HFFc6 (cell line): ENCODE data around the gene WDR82. TPM values are rescaled to one million over a fixed set of nuclear protein-coding genes. Genes with fewer than 3 reads are reported as not detected.

Experiments used
- DNase-seq: peaks from one replicate; pipeline ENCODE4 v3.0.0-alpha.2; 2018
- H3K27ac Mint-ChIP-seq: 2 replicates; pipeline ENCODE4 v1.8.0; 2020; ENCODE audit warnings: mild to moderate bottlenecking, mixed read lengths
- H3K27me3 Mint-ChIP-seq: 2 replicates; pipeline ENCODE4 v1.8.0; 2021; ENCODE audit warnings: mild to moderate bottlenecking, moderate library complexity, mixed read lengths; ENCODE audit not compliant: insufficient read depth
- H3K36me3 Mint-ChIP-seq: 2 replicates; pipeline ENCODE4 v1.8.0; 2021; ENCODE audit warnings: low read depth, mixed read lengths
- H3K4me1 Mint-ChIP-seq: 2 replicates; pipeline ENCODE4 v1.8.0; 2020; ENCODE audit warnings: low read depth, mixed read lengths
- H3K4me3 Mint-ChIP-seq: 2 replicates; pipeline ENCODE4 v1.8.0; 2020; ENCODE audit warnings: mild to moderate bottlenecking, moderate library complexity, mixed read lengths
- H3K9me3 Mint-ChIP-seq: 2 replicates; pipeline ENCODE4 v1.8.0; 2020; ENCODE audit warnings: mild to moderate bottlenecking, mixed read lengths
- total RNA-seq, 6 experiments: library from RNA; stranded (reverse); fragmentation: NEBNext Ultra II Directional; extraction: Animal tissue kit (Norgen Biotek cat#: 25700); gene quantifications; 2 replicates in 1 of 6; 3 replicates in 5 of 6; pipeline ENCODE4 v1.2.3, GENCODE V29; 2021
- TF ChIP-seq, protein P1 (sequence below): fragments of 200-600 bp; sonication (generic); IDR thresholded peaks from 2 replicates; pipeline ENCODE4 v1.5.0; 2021; ENCODE audit warnings: antibody characterized with exemption, mild to moderate bottlenecking

Gene WDR82
- total RNA-seq, 6 experiments from 2014 or later, result 55.2 to 62.0 (median 58.6) TPM

DNA sequence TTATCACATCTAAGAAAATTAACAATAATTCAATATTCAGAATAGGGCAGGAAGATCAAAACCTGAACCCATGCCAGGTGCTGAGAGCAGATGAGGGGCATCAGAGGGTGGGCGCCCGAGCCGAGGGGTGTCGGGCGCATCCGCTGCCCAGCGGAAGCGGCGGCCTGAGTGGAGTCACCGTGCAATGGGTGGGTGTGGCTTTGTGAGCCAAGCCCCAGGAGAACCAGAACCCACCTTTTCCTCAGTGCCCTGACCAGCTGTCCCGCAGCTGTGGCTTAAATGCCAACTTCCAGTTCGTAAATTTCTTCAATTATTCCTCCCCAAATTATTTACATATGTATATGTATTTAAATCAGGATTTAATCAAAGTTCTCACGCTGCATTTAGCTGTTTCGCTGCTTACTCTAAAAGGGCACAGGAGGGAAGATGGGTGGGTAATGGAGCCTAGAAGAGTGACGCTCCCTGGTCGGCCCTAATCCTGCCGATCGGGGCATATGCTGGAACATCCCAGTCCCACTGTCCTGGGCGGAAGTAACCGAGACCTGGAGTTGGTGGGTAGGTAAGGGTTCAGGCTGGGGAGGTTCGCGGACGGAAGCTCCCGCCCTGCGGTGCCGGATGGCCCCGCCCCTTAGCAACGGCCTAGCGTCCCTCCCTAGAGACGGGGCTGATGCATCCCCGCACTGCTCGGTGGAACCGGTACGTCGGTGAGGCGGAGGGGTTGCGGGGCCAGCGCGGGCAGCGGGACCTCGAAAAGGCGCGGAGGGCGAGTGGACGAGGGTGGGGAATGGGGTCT, 39.0 kb upstream of the WDR82 start:
- Mint-ChIP-seq H3K36me3 (no peaks in the 10 kb centered on the region), H3K9me3 (no peaks in the 10 kb centered on the region), H3K27me3 (peaks cover 3% of the 10 kb centered on the region), H3K4me3 (peak overlapping the region; percentile 15; the same call in 1 of the 2 replicates), H3K4me1 (peaks cover 19% of the 10 kb centered on the region), H3K27ac (no peak overlapping the region)
- TF ChIP-seq, protein P1, sequence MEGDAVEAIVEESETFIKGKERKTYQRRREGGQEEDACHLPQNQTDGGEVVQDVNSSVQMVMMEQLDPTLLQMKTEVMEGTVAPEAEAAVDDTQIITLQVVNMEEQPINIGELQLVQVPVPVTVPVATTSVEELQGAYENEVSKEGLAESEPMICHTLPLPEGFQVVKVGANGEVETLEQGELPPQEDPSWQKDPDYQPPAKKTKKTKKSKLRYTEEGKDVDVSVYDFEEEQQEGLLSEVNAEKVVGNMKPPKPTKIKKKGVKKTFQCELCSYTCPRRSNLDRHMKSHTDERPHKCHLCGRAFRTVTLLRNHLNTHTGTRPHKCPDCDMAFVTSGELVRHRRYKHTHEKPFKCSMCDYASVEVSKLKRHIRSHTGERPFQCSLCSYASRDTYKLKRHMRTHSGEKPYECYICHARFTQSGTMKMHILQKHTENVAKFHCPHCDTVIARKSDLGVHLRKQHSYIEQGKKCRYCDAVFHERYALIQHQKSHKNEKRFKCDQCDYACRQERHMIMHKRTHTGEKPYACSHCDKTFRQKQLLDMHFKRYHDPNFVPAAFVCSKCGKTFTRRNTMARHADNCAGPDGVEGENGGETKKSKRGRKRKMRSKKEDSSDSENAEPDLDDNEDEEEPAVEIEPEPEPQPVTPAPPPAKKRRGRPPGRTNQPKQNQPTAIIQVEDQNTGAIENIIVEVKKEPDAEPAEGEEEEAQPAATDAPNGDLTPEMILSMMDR, result no peak
- DNase-seq, result no peak

DNA sequence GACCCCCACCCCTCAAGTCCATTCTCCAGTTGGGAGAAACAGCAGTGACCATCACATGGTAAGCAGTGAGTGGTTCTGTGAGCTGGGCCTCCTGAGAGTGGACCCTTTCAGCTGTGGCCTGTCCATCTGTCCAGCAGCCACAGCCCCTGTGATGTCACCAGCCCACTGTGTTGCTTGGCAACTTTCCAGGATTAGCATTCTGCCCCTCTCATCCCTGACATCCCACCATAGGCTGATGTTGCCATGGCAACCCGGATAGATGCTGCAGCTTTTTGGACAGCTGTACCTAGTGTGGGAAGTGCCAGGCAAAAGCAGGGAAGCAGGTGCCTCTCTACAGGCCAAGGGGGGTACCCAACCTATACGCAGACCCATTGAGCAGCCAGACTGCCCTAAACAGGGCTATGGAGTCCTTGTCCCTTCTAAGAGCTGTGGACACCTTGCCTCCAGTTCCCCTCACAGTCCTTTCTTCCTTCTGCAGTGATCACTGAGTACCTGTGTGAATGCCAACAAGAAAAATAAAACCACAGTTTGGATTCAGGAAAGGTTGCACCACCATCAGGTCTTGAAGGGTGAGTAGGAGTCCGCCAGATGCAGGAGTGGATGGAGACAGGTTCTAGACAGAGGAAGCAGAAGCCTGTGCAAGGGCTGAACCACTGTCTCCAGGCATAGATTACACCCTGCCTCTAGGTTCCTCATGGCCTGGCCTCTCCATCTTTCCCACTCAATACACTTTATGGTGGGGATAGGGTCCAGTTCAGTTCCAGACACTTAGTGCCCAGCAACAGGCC, 37.7 kb upstream of the WDR82 start, which contains the start of gene DNAH1:
TSS of gene DNAH1 (plus strand) at position 343 of the 788 bp plus-strand sequence. CDS start 6,124 bp downstream, outside the sequence.
- no peaks in the 10 kb centered on the region for H3K36me3 Mint-ChIP-seq
- H3K4me1 Mint-ChIP-seq, result peaks cover 19% of the 10 kb centered on the region

DNA sequence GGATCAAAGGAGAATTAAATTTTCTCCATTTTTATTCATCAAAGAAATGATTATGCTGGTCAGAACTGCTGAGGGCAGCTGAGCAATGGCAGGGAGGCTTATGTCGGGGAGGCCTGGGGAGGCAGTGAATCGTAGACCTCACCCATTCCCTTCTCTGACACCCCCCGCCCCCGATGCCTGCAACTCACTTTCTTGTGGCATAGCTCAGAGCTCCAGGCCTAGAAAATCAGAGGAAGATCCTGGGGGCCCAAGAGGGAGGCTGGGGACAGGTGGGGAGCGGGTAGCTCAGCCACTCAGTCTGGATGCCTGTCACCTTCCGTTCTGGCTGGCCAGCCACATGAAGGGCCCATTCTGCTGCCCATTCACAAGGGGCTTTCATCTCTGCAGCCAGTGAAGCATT, 36.6 kb upstream of the WDR82 start:
- TF ChIP-seq, protein P1, result no peak
- Mint-ChIP-seq H3K27me3 (peaks cover 1% of the 10 kb centered on the region; the same call in 1 of the 2 replicates), H3K27ac (no peak overlapping the region), H3K36me3 (0 out of 2 replicates have a peak, but pooled peaks cover under 1% of the 10 kb centered on the region), H3K4me1 (peaks cover 19% of the 10 kb centered on the region), H3K9me3 (no peaks in the 10 kb centered on the region), H3K4me3 (no peak overlapping the region)
- no peak for DNase-seq

More for the DNA sequence above, 37.7 kb upstream of the WDR82 start, which contains the start of gene DNAH1:
- TF ChIP-seq, protein P1, result no peak
- Mint-ChIP-seq H3K4me3 (peak within 1 kb of the TSS; percentile 15; the same call in 1 of the 2 replicates), H3K27me3 (peaks cover 1% of the 10 kb centered on the region; the same call in 1 of the 2 replicates), H3K27ac (no peak within 1 kb of the TSS), H3K9me3 (no peaks in the 10 kb centered on the region)
- no peak for DNase-seq

- Mint-ChIP-seq H3K9me3 (no peaks in the 10 kb centered on the region), H3K4me3 (no peak overlapping the region), H3K36me3 (0 out of 2 replicates have a peak, but pooled peaks cover 3% of the 10 kb centered on the region), H3K4me1 (peaks cover 19% of the 10 kb centered on the region), H3K27ac (no peak overlapping the region), H3K27me3 (peaks cover 1% of the 10 kb centered on the region; the same call in 1 of the 2 replicates)
- DNase-seq, result no peak
- TF ChIP-seq, protein P1, result no peak
Observed at GRCh38 chr3:52314489-52314888, 36.0 kb upstream of the WDR82 start.

GRCh38 chr3:52313774-52314188, 35.3 kb upstream of the WDR82 start:
- Mint-ChIP-seq H3K36me3 (0 out of 2 replicates have a peak, but pooled peaks cover 3% of the 10 kb centered on the region), H3K27ac (no peak overlapping the region; the same call in 1 of the 2 replicates), H3K4me3 (no peak overlapping the region), H3K27me3 (peaks cover 3% of the 10 kb centered on the region; the same call in 1 of the 2 replicates), H3K4me1 (peaks cover 19% of the 10 kb centered on the region), H3K9me3 (no peaks in the 10 kb centered on the region)
- TF ChIP-seq, protein P1, result no peak
- DNase-seq, result no peak
